ENCODE measurements around the gene ACTN2. TPM values are rescaled to one million over a fixed set of nuclear protein-coding genes. Genes with fewer than 3 reads are reported as not detected.

Gene ACTN2
- total RNA-seq, 1 donor from 2014 or later = 2,454 TPM

DNA sequence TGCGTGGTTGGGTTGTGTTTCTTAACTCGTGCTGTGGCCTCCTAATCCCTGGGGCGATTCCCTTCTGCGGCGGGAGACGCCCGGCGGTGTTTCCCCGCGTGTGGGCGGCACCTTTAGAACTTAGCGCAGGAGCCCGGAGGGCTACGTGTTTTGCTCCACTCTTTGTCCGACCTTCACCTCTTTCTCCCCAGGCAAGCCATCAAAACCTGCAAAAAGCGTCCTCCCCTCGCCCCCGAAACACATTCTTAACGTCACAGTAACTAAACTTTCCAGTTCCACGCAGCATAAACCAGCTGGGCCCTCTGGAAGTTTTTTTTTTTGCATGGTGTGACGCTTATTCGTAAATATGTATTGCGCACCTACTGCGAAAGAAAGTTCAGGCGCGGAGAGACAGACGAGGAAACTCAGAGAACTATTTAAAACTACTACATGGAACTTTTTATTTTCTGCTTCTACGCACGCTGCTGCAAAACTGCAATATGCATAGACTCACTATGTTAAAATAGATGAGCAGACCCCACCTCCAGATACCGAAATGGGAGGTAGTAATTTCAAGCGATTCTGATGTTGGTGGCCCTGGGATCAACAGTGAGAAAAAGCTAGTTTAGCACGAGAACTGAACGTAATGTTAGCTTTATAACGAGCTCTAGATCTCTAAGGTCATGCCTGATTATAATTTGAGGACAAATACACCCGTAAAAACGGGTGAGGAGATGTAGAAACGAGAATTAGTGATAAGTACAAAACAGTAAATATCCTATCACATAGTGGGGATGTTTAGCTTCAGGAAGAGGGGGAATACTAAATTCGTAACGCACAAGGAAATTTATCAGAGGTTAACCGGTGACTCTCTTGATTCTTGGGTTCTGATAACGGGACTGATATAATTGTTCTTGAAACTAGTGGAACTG, 109.7 kb downstream of the ACTN2 start:
- TF ChIP-seq, protein P1, sequence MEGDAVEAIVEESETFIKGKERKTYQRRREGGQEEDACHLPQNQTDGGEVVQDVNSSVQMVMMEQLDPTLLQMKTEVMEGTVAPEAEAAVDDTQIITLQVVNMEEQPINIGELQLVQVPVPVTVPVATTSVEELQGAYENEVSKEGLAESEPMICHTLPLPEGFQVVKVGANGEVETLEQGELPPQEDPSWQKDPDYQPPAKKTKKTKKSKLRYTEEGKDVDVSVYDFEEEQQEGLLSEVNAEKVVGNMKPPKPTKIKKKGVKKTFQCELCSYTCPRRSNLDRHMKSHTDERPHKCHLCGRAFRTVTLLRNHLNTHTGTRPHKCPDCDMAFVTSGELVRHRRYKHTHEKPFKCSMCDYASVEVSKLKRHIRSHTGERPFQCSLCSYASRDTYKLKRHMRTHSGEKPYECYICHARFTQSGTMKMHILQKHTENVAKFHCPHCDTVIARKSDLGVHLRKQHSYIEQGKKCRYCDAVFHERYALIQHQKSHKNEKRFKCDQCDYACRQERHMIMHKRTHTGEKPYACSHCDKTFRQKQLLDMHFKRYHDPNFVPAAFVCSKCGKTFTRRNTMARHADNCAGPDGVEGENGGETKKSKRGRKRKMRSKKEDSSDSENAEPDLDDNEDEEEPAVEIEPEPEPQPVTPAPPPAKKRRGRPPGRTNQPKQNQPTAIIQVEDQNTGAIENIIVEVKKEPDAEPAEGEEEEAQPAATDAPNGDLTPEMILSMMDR (IDR thresholded peaks at IDR 0.05; ENCODE audit: borderline replicate concordance) = no peak
- intact Hi-C loops (cut with micrococcal nuclease) = no loop called here
- Histone ChIP-seq H3K27me3 (ENCODE audit: low read depth) (no peaks in the 10 kb centered on the region), H3K4me3 (peak overlapping the region; percentile 98), H3K9me3 (replicated peaks) (no peaks in the 10 kb centered on the region), H3K27ac (replicated peaks) (peak overlapping the region; percentile 96), H3K4me1 (peaks cover 60% of the 10 kb centered on the region), H3K36me3 (no peaks in the 10 kb centered on the region)
- no peak for DNase-seq

DNA sequence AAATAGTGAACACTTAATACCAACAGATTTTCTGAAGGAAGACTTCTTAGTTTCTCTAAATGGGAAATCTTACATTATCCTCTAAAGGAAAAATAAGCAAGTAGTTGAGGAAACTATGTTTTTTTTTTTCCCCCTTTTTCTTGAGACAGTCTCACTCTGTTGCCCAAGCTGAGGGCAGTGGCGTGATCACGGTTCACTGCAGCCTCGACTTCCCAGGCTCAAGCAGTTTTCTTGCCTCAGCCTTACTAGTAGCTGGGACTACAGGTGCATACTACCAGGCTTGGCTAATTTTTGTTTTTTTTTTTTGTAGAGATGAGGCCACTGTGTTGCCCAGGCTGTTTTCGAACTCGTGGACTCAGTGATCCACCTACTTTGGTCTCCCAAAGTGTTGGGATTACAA, 112.7 kb downstream of the ACTN2 start:
- DNase-seq = no peak
- Histone ChIP-seq H3K27ac (replicated peaks) (peak overlapping the region; percentile 21), H3K4me3 (no peak overlapping the region), H3K27me3 (ENCODE audit: low read depth) (no peaks in the 10 kb centered on the region), H3K4me1 (peaks cover 76% of the 10 kb centered on the region), H3K36me3 (peaks cover 5% of the 10 kb centered on the region), H3K9me3 (replicated peaks) (no peaks in the 10 kb centered on the region)
- TF ChIP-seq, protein P1 (IDR thresholded peaks at IDR 0.05; ENCODE audit: borderline replicate concordance) = no peak
- intact Hi-C loops (cut with micrococcal nuclease) = no loop called here

DNA sequence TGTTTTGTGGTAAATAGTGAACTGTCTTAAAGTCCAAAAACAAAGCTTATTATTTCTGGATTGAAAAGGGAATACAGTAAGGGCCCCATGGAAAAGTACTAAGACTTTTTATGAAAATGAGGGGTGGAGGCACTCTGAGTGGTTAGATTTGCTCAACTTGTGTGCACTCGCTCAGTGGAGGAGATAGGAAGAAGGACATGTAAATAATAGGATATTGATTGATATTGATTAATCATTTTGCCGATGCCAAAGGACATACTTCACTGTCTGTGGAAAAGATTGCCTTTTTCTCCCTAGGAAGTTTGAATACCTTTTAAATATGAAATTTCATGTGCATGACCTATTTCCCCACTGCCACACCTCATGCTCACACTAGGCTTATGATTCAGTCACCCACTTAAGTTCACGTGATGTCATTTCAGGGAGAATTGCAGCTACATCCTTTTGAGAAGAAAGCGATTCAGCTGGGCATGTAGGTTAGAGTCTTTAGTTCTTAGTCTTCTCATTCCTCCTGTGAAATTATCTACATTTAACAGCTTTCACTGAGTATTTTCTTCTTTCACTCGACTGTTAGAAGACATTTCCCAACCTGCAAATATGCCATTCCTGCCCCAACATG, 113.8 kb downstream of the ACTN2 start:
- TF ChIP-seq, protein P1 (IDR thresholded peaks at IDR 0.05; ENCODE audit: borderline replicate concordance) = no peak
- DNase-seq = no peak
- peaks cover 74% of the 10 kb centered on the region for H3K4me1 ChIP-seq
- no peaks in the 10 kb centered on the region for H3K27me3 ChIP-seq (ENCODE audit: low read depth)
- H3K9me3 ChIP-seq (replicated peaks) = no peaks in the 10 kb centered on the region
- no peak overlapping the region for H3K4me3 ChIP-seq
- intact Hi-C loops (cut with micrococcal nuclease) = no loop called here
- H3K27ac ChIP-seq (replicated peaks) = no peak overlapping the region
- H3K36me3 ChIP-seq = peaks cover 12% of the 10 kb centered on the region

DNA sequence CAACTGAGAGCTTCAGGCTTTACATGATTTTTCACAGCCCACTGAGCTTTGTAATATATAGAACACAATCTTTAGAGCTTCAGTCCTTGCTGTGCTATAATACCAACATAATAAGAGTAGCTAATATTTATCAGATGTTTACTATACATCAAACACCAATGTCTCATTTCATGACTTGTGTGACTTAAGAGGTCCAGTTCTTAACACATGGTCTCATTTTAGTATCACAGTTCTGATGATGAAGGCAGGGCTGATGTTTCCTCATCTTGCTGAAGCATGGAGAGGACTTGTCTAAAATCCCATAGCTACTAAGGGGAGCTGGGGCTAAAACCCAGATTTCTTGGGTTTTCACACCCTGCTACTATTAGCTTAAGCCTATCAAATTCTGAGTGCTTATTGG, 114.3 kb downstream of the ACTN2 start:
- H3K36me3 ChIP-seq = peaks cover 12% of the 10 kb centered on the region
- H3K27me3 ChIP-seq (ENCODE audit: low read depth) = no peaks in the 10 kb centered on the region
- no peaks in the 10 kb centered on the region for H3K9me3 ChIP-seq (replicated peaks)
- intact Hi-C loops (cut with micrococcal nuclease) = no loop called here
- H3K4me1 ChIP-seq = peaks cover 69% of the 10 kb centered on the region
- no peak for DNase-seq
- TF ChIP-seq, protein P1 (IDR thresholded peaks at IDR 0.05; ENCODE audit: borderline replicate concordance) = no peak
- no peak overlapping the region for H3K4me3 ChIP-seq
- H3K27ac ChIP-seq (replicated peaks) = no peak overlapping the region

DNA sequence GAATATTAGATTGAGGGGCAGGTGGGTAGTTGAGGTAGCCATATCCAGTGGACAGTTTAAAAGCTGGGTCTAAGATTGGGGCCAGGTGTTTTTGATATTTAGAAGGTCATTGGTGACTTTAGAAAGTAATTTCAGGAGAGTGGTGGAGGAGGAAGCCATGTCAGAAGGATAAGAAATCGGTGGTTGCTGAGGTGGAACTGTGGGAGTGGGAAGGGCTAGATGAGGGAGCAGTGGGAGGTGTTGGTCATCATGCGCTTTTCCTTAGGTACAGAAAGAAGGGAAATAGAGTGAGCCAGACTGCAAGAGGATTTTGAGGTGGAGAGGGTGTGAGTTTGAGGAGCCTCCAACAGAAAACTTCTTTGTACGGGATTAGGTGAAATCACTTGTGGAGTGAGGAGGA, 116.0 kb downstream of the ACTN2 start:
- no peak for DNase-seq
- Histone ChIP-seq H3K27ac (replicated peaks) (no peak overlapping the region), H3K27me3 (ENCODE audit: low read depth) (no peaks in the 10 kb centered on the region), H3K4me3 (no peak overlapping the region), H3K4me1 (peaks cover 57% of the 10 kb centered on the region), H3K9me3 (replicated peaks) (no peaks in the 10 kb centered on the region), H3K36me3 (peaks cover 28% of the 10 kb centered on the region)
- intact Hi-C loops (cut with micrococcal nuclease) = no loop called here
- TF ChIP-seq, protein P1 (IDR thresholded peaks at IDR 0.05; ENCODE audit: borderline replicate concordance) = no peak

All from left ventricle myocardium inferior (tissue), 1 donor.